ENCODE data around the gene IP6K3.

Gene IP6K3

GRCh38 chr6:33705955-33706725, 40.6 kb downstream of the IP6K3 start:
- no peak for DNase-seq (ENCODE audit: low read depth in 2 of 2)

GRCh38 chr6:33705268-33705885, 41.3 kb downstream of the IP6K3 start:
- no peak for DNase-seq (ENCODE audit: low read depth in 2 of 2)

GRCh38 chr6:33704215-33705066, 42.3 kb downstream of the IP6K3 start:
- no peak for DNase-seq (ENCODE audit: low read depth in 2 of 2)

GRCh38 chr6:33702345-33702977, 44.2 kb downstream of the IP6K3 start:
- DNase-seq (ENCODE audit: low read depth in 2 of 2): no peak

GRCh38 chr6:33700391-33701050, 46.2 kb downstream of the IP6K3 start:
- peak; percentile 42 to 62 for DNase-seq (ENCODE audit: low read depth in 2 of 2)

- DNase-seq (ENCODE audit: low read depth in 2 of 2): no peak
Measured at GRCh38 chr6:33699739-33700138, 47.0 kb downstream of the IP6K3 start.

- DNase-seq (ENCODE audit: low read depth in 2 of 2): no peak
Measured at GRCh38 chr6:33699131-33699530, 47.6 kb downstream of the IP6K3 start.

GRCh38 chr6:33698494-33698893, 48.2 kb downstream of the IP6K3 start:
- no peak for DNase-seq (ENCODE audit: low read depth in 2 of 2)

GRCh38 chr6:33697845-33698244, 48.9 kb downstream of the IP6K3 start:
- DNase-seq (ENCODE audit: low read depth in 2 of 2): no peak

GRCh38 chr6:33696548-33697518, 49.9 kb downstream of the IP6K3 start:
- DNase-seq (ENCODE audit: low read depth in 2 of 2): no peak

- no peak for DNase-seq (ENCODE audit: low read depth in 2 of 2)
Measured at GRCh38 chr6:33696076-33696475, 50.6 kb downstream of the IP6K3 start.

- DNase-seq (ENCODE audit: low read depth in 2 of 2): no peak
Measured at GRCh38 chr6:33695451-33695887, 51.2 kb downstream of the IP6K3 start.

- DNase-seq (ENCODE audit: low read depth in 2 of 2): no peak
Measured at GRCh38 chr6:33694977-33695376, 51.7 kb downstream of the IP6K3 start.

GRCh38 chr6:33694401-33694931, 52.2 kb downstream of the IP6K3 start:
- peak; percentile 59 to 75 for DNase-seq (ENCODE audit: low read depth in 2 of 2)

- no peak for DNase-seq (ENCODE audit: low read depth in 2 of 2)
Measured at GRCh38 chr6:33693186-33694105, 53.3 kb downstream of the IP6K3 start.

- DNase-seq (ENCODE audit: low read depth in 2 of 2): peak in 1 of 2 experiments; percentile 55
Measured at GRCh38 chr6:33692760-33693158, 53.9 kb downstream of the IP6K3 start.

GRCh38 chr6:33692078-33692759, 54.5 kb downstream of the IP6K3 start:
- no peak for DNase-seq (ENCODE audit: low read depth in 2 of 2)

- DNase-seq (ENCODE audit: low read depth in 2 of 2): no peak
Measured at GRCh38 chr6:33691456-33692077, 55.1 kb downstream of the IP6K3 start.
